ENCODE measurements around the gene EIF4ENIF1.

- TF ChIP-seq CTCF (IDR thresholded peaks at IDR 0.05) = no peak
- TF ChIP-seq POLR2A (IDR thresholded peaks at IDR 0.05) = no peak
Measured at GRCh38 chr22:31526270-31526669, 36.6 kb upstream of the EIF4ENIF1 start.
